Activated CD4-positive, CD25-positive, alpha-beta regulatory T cell treated with anti-CD3 and anti-CD28 coated beads, Interleukin-2, amount 50 U/mL, for 72 hours (primary cell): ENCODE data around the gene TRMT61A.

Experiments used
- DNase-seq: peaks from one replicate; pipeline ENCODE4 v3.0.0; 2021

Gene TRMT61A

DNA sequence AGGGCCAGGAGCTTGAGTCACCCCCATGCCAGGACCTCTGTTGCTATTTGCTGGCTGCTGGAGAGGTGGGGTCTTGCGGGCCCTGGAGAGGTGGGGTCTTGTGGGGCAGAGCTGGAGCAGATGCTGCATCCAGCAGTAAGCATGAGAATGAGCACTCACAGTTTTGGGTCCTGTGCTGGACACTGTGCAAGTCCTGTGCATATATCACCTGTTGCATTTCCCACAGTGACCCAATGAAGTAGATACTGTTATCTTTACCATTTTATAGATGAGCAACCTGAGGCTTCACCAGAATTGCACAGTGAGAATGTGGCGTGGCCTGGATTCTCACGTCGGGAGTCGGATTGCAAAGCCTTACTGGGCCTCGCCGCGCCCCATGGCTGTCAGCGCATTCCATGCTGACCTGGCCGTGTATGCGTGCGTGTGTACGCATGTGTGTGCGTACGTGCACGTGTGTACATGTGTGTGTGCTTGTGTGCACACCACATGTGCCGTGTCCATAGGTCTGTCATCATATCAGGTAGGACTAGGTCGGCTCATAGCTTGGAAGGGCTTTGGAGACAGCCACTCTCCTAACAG lies 45.8 kb downstream of the TRMT61A start:
- DNase-seq, result no peak

DNA sequence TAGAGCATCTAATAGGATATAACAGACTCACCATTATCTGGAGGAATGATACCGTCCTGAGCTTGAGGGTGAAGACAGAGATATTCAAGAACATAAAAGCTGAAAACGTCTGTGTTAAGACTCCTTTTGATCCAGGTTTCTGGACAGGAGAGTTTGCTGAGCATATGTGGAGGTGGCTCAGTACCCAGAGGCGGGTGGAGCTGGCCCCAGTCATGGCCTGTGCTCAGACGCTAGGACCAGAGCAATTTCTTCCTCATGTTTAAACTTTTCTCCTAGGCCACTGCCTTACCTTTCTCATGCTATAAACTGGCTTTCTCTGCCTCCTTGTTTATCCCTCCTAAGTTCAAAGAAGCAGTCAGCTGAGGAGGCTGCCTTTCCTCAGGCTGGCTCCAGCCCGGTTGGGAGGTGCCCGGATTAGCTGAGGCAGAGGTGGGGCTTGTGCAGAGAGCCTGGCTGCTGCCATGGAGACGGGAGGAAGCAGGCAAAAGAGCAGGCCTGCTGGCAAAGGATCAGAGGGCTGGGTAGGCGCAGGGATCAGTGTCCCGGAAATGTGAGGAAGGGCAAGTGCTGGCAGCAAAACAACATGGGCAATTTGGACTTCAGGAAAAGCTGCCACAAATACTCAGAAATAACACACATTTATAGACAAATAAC lies 47.5 kb downstream of the TRMT61A start:
- DNase-seq, result no peak

DNA sequence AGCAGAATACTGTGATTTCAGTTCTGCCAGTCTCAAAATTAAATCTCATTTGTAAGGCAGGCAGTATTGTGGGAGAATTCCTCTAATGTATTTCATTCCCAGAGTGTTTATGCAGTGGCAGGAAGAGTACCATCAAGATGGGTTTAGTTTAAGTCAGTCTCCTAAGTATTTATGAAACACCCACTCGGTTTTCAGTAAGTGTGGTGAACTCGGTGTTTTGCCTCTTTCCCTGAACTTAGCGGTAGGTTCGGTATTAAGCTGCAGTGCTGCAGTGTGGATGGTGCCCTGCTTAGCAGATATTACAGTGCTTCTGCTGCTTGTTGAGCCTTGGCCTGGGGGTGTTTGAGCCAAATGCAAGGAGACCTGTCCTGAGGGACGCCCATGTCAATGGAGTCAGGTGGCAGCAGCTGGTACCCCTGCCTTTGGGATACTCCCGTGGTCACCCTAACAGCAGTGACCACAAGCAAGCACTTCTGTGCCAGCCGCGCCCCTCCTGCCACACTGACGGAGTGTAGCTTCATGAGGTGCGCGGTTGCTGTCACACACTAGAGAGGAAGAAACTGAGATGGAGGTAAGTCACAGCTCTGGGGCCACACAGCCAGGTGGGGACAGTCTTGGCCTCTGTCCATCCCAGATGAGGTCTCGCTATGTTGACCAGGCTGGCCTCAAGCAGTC lies 49.5 kb downstream of the TRMT61A start:
- no peak for DNase-seq

DNA sequence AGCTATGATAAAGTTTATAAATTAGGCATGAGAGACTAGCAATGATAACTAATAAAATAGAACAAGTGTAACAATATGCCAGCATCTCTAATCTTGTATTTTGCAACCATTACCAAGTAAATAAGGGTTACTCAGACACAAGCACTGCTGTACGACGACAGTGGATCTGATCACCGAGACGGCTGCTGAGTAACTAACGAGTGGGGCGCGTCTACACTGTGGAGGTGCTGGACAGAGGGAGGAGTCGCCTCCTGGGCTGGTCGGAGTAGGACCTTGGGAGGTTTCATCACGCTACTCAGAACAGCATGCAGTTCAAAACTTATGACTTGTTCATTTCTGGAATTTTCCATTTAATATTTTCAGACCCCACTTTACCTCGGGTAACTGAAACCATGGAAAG lies 52.2 kb downstream of the TRMT61A start:
- DNase-seq, result no peak

DNA sequence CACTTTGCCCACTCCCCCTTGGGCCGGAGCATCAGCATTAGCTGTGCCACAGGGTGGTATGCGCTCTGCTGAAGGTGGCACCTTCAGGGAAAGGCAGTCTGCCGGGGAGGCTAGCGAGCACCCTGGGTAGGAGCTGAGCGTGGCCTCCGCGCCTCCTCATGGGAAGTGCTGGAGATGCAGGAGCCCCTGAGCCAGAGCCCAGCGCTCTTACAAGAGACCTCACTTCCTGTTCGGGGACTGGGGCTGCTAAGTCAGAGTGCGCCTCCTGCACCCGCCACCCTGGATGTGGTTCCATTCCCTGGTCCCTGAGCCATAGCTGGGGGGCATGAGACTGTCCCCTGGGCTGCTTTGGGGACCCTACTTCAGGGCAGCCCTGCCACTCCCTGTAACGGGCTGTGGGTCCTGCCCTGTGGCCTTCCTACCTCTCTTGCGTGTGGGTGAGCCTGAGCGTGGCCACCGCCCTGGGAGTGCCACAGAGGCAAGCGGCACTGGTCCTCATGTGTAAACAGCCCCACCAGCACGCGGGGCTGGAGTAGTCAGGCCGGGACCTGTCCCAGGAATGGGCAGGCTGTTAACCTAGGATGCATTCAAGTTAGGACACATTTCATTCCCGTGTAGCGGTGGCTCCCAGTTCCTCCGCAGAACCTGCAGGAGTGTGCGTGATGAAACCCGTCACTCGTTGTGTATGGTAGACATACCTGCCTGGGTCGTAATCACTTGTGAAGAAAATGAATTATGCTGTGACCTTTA lies 53.1 kb downstream of the TRMT61A start:
- no peak for DNase-seq

DNA sequence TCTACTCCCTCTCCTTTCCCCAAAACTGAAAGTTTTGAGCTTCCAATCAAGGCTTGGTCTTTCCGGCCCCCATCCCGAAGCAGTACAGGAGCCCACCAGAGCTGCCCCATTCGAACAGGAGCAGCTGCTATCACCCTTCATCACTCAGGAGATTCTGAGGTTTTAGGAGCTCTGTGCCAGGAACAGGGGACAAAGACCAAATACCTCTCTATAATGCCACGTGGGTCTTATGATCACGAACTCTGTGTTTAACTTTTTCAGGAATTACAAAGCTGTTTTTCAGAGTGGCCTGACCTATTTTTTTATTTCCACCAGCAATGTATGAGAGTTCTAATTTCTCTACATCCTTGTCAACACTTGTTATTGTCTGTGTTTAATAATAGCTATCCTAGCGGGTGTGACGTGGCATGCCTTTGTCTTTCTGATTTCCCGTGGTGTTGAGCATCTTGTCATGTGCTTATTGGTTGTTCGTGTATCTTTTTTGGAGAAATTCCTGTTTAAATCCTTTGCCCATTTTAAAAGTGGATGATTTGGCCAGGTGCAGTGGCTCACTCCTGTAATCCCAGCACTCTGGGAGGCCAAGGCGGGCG lies 55.4 kb downstream of the TRMT61A start:
- no peak for DNase-seq
